GM18909 (cell line): ENCODE results near the gene TRIM33.
"Not testable (repeated sequence)": the region's sequence is repeated elsewhere in the genome, so short reads cannot be mapped to it uniquely, and the experiment has no call there.

Experiments used
- ATAC-seq: cut with Tn5 transposase; IDR thresholded peaks from one replicate; pipeline ENCODE4 v1.9.1; 2021; ENCODE audit warnings: mild to moderate bottlenecking; ENCODE audit not compliant: unreplicated experiment, poor library complexity

TRIM33 gene

DNA sequence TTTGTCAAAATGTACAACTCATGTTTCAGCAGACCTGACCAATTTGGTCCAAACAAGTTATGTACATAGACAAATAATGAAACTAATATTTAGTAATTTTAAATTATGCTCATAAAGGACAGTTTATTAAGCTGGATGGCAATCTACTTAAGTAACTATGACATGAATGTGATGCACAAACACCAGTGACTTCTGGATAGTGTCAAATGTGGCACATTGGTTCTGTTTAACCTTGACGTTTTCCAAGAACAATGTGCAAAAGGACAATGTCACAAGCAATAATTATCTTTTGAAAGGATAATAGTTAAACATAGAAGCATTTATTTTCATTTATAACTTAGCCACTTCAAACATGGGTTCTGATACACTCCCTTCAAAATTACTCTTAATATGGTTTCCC, 80.0 kb downstream of the TRIM33 start:
- no peak for ATAC-seq

DNA sequence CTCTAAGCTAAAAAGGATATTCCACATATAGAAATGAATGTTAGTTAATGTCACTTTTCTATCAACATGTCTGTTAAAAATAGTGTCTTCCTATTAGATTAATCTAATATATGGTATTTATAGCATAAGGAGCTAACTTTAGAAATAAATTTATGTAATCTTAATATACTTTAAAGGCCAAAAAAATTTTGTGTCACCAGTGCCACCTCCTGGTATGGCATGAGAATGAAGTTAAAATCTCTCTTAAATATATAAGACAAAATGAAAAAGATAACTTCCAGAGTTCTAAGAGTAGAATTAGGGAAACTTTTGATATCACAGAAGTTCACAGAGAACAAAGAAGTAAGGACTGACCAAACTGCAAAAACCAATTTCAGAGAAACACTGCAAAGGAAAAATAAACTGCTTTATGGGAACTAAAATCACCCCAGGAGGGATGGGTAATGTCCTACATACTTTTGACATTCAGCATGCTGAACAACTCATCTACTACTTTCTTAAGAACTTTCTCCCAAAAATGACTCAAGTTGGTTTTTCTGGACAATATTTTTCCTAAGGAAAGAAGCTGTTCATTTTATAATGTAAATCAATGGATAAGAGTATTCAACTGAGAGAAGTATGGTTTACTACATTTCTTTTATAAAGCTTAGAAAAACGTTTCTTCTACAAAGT, 82.8 kb downstream of the TRIM33 start:
- ATAC-seq: no peak

DNA sequence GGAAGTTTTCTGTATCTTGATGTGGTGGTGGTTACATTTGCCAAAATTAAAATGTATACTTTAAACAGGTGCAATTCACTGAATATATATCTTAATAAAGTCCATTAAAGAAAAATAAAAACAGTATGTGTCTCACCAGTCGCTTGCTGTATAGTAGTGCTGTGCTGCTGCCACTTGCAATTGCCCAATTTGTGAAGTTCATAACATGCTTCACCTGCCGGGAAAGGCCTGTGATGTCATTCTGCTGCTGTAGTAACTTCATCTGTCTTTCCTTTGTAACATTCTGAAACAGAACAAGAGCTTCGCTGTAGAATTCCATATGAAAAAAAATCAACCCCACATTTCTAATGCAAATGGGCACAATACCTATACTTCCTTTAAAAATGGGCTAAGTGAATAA, 83.4 kb downstream of the TRIM33 start:
- no peak for ATAC-seq

DNA sequence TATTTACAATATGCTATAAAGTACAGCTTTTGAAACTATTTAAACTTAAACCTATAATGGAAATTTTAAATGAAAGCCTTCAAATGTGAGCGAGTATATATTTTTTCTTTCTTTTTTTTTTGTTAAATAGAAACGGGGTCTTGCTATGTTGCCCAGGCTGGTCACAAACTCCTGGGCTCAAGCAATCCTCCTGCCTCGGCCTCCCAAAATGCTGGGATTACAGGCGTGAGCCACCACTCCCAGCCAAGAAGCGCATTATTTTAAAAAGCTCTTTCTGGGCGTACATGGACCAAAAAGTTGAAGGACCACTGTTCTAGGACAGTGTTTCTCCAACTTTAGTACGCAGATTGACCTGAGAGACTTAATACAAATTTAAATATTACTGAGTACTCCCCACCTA, 87.5 kb downstream of the TRIM33 start:
- ATAC-seq: no peak

DNA sequence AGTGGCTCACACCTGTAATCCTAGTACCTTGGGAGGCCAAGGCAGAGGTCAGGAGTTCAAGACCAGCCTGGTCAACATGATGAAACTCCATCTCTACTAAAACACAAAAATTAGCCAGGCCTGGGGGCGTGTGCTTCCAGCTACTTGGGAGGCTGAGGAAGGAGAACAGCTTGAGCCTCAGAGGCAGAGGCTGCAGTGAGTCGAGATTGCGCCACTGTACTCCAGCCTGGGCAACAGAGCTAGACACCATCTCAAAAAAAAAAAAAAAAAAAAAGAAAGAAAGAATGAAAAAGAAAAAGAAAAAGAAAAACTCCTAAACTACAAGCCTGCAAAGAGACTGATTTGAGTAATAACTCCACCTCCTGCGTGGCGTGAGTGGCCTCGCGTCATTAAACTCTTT, 92.1 kb downstream of the TRIM33 start:
- not testable (repeated sequence) for ATAC-seq

DNA sequence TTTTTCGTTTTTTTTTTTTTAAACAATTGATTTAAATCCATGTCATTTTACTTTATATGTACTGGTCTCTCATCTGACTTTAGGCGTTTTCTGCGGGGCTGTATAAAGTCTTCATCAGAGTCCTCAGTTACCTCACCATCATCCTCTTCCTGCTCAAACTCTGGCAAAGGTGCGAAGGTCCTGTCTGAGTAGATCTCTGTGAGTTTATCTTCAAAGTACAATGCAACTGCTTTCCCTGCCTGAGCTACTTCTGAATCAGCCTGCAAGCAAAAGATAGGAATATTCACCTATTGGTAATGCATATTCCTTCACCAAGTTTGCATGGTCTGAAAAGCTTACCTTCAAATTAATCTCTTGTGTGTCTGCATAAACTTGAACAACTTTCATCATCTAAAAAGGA, 113.4 kb downstream of the TRIM33 start:
- no peak for ATAC-seq

DNA sequence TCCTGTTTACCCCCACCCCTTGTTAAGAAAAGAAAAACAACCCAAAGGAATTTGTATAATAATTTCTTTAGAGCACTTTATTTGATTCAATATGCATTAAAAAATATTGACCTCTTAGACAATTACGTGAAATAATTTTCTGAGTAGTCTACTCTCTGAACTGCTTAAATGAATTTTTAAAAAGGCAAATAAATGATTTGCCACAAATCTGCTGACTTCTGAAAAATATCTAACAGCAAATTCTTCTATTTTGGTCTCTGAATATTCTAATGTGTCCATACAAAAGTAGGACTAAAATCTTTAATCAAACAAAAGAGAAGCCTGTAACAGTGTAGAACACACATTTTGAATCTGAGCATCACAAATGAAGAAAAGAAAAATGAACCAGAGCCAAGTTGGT, 115.1 kb downstream of the TRIM33 start:
- ATAC-seq: no peak

DNA sequence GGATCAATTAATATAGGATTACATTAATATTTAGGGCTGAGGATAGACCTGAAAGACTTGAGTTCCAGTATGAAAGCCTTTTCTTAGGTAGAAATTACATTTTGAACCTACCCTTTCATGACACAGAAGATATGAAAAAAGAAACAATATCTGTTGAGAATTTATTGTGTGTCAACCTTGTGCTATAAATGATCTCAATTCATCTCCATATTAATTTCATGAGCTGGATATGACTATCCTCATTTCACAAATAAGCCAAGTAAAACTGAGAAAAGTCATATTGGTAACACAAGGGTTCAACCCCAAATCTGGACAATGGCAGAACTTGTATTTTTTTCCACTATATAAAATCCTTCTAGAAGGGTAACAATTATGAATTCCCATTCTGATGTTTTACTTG, 120.0 kb downstream of the TRIM33 start:
- no peak for ATAC-seq

DNA sequence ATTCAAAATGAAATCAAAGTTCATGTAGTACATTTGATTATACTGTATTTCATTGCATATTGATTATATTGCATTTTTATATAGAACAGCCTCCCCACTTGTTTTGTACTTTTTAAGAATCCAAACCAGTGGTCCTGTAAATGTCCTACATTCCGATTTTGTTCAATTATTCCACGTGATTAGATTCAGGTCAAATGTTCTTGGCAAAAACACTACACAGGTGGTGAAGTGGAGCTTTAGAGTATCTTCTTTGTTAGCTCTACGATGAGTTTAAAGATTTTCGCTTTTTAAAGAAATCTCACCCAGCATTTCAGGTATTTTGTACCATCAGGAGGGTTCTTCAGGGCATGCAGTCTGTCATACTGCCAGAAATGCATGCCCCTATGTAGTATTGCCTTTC, 120.6 kb downstream of the TRIM33 start:
- no peak for ATAC-seq

DNA sequence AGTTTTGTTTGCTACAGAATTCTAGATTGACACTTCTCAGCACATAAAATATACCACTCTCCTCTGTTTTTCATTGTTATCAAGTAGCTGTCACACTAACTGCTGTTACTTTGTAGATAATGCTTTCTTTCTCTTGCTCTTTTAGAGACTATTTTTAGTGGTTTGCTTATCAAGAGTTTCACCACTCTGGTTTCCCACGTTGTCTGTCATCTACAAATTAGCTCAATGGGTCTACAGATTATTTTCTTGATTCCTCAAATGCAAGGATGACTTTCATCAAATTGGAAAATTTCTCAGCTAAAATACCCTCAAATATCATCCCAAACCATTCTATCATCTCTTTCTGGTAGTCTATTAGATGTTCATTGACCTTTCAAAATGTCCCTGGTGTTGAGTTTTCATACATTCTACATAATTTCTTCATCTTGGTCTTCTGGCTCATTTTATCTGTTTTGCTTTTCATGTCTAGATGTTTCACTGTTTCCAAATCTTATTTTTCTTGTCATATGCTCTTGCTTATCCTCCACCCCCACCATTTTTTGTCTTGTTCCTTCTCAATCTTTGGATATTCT, 122.5 kb downstream of the TRIM33 start:
- no peak for ATAC-seq

DNA sequence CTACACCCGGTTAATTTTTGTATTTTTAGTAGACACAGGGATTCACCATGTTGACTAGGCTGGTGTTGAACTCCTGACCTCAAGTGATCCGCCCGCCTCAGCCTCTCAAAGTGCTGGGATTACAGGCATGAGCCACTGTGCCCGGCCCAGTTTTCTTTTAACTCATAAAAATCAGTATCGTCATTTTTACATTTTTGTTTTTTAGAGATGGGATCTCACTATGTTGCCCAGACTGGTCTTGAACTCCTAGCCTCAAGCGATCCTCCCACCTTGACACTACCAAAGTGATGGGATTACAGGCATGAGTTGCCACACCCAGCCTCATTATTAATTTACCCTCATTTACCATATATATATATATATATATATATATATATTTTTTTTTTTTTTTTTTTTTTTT, 123.4 kb downstream of the TRIM33 start:
- not testable (repeated sequence) for ATAC-seq

DNA sequence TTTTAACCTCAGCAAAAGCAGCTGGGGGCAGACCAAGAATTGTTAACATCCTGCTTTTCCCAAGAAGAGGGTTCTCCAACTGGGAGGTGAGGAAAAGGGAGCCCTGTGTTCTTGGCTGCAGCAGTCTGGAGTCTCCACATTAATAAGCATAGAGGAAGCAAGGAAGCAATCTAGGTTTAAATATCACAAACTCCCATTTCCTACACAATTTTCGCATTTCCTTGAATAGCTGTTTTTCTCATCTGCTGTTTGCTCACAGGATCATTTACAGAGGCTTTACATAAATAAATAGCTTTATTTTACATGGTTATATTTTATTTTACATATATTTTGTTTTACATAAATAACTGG, 124.0 kb downstream of the TRIM33 start:
- ATAC-seq: no peak

DNA sequence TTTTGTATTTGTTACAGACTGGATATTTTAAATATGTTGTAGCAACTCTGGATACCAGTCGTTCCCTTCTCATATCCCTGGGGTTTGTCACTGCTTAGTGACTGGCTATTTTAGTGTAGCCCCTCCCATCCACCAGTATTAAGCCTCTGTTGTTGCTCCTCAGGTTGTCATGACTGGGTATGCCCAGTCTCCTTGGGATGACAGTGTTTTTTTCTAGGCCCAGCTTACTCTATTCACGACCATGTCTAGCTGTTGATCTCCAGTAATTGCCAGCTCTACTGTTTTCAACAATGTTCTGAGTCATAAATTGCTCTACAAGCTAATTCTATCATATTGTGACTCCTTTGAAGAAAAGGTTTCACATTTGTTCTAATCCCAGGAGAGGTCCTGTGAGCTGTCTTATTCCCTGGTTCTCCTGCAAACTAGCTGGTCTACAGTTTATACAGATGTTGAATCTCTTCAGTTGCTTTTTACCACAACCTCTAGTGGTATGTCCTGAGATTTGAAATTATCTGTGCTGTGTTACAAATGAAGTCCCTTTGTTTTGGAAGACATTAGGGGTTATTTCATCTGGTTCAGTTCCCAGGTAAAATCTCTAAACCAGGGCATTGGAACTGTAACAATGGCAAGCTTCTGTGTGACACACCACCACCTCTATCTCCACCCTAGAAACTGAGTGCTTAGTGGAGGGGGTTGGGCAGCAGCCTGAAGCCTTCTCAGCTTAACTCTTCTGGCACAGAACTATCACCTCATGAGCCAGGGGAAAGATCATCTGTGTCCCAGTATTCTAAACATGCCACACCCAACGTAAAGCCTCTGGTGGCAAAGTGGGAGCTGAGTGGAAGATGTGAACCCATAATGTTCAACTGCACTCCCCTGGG, 124.6 kb downstream of the TRIM33 start:
- ATAC-seq: no peak

DNA sequence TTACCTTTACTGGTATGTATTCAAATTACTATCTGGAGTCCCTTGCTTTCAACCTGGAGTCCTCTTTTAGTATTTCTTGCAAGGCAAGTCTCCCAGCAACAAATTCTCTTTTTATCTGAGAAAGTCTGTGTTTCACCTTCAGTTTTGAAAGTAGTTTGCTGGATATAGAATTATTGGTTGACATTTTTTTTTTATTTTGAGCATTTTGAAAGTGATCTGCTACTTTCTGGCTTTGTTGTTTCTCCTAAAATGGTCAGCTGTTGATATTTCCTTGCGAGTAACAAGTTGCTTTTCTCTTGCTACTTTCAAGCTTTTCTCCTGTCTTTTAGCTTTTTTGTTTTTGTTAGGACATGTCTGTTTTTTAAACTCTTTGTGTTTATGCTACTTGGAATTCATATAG, 126.1 kb downstream of the TRIM33 start:
- ATAC-seq: no peak

DNA sequence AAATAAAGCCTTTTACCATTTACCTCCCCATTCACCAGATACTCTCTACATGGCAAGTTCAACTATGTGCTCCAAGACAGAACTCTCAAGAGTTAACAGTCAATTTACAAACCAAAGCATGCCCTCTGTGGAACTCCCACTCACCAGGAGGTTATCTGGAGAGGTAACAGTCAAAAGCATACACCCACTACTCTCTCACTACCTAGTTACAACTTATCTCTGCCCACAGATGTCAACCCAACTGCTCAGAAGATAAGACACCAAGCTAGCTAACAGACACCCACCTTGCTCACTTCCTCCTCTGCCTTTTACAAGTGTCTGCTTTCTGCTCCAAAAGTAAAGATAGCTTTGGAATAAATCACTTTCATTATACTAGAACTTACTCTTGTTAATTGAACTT, 131.0 kb downstream of the TRIM33 start:
- ATAC-seq: no peak

DNA sequence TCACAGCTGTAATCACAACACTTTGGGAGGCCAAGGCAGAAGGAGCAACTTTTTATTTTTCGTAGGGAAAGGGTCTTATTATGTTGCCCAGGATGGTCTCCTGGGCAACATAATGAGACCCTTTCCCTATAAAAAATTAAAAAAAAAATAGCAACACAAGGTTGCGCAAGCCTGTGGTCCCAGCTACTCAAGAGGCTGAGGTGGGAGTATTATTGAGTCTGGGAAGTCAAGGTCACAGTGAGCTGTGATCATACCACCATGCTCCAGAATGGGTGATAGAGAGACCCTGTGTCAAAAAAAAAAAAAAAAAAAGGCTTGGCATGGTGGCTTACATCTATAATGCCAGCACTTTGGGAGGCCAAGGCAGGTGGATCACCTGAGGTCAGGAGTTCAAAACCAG, 131.6 kb downstream of the TRIM33 start:
- ATAC-seq: no peak

DNA sequence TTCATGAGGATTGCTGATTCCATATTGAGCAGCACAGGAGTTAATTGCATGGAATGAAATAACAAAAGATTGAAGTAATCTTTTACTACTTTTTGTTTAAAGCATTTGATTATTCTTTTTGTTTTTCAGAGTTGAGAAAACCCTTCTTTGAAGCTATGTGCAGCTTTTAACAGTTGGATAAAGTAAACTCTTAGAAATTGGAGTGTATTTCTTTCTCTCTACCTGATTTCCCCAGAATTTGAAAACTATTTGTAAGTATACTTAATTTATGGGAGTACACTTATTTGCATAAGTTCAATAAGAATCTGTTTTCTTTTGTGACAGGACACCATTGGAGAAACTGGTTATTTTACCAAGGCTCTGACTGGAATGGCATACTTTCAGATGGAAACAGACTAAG, 133.6 kb downstream of the TRIM33 start:
- no peak for ATAC-seq

DNA sequence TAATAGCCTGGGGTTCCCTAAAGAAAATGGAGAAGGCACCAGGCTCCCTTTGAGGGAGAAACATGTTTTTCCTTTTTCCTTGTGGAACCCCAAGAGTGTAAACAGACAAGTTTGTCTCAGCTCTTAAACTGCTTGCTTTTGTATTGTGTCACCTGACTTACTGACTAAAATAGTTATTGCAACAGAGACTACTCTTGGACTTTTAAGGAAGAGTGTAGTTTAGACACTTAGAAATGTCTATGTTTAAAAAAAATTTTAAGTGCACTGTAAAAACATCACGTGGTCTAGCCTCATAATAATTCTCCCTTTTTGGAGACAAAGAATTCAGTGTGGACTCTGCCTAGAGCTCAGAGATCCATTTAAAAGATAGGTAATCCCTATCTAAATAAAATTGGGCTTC, 141.1 kb downstream of the TRIM33 start:
- no peak for ATAC-seq

DNA sequence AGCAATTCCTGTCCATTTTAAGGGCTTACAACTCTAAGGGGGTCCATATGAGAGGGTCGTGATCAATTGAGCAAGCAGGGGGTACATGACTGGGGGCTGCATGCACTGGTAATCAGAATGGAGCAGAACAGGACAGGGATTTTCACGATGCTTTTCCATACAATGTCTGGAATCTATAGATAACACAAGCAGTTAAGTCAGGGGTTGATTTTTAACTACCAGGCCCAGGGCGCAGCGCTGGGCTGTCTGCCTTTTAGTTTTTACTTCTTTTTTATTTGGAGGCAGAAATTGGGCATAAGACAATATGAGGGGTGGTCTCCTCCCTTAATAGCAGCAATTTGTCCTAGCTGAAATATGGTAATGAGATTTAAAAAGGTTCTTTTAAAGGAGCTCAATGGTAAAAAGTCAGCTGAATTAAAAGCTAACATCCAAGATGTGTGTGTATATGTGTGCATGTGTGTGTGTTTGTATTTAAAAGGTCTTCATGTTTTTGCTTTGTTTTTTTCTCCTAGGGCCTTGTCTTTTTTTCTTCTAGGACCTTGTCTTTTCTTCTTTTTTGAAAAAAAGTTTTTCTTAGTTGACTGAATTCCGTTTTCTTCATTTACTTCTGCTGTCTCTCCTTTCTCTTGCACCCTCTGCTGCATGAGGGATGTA, 141.6 kb downstream of the TRIM33 start:
- ATAC-seq: not testable (repeated sequence)

DNA sequence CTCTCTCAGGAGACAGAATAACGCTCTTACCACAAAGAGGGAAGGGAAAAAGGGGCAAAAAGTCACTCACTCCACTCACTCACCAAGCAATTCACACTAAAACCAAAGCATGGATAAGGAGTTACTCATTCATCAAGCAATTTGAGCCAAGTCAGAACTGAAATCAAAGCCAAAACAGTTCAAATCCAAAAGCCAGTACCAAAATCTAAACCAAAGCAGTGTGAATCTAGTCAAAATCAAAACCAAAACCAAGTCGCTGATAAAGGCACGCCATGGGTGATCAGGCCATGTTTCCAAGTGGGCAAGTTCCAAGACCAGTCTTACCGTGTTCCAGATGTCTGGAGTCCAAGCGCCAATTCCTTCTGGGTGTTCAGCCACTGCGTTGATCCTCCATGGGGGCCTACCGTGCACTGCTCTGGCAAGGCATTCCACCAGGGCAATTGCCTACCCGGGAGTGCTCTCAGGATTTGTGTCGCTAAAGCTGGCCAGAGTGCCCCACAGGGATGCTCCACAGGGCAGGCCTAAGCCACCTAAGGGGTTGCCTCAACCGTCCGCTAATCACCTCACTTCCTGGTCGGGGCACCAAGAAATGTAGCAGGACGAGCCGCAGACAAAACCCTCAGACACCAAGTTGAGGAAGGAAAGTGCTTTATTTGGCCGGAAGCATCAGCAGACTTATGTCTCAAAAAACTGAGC, 142.3 kb downstream of the TRIM33 start:
- no peak for ATAC-seq

DNA sequence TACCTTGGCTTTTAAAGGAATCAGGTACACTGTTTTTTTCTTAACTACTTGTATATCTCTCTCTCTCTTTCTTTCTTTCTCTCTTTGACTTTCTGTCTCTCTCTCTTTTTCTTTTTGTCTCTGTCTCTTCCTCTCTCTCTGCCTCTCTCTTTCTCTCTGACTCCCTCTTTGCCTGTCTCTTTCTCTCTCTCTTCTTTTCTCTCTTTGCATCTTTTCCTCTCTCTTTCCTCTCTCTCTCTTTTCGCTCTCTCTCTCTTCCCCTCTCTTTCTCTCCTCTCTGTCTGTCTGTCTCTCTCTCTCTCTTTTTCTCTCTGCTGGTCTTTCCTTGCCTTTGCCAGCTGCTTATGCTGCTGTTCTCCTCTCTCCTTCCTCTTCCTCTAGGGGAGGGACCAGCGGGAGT, 143.2 kb downstream of the TRIM33 start:
- ATAC-seq: no peak
